ENCODE results near the gene MMP24OS. TPM values are rescaled to one million over a fixed set of nuclear protein-coding genes. Genes with fewer than 3 reads are reported as not detected.

Gene MMP24OS
- total and polyA plus RNA-seq, 2 of the 4 experiments (the other 2 are of a cell fraction), result 5.9 to 64.9 TPM

DNA sequence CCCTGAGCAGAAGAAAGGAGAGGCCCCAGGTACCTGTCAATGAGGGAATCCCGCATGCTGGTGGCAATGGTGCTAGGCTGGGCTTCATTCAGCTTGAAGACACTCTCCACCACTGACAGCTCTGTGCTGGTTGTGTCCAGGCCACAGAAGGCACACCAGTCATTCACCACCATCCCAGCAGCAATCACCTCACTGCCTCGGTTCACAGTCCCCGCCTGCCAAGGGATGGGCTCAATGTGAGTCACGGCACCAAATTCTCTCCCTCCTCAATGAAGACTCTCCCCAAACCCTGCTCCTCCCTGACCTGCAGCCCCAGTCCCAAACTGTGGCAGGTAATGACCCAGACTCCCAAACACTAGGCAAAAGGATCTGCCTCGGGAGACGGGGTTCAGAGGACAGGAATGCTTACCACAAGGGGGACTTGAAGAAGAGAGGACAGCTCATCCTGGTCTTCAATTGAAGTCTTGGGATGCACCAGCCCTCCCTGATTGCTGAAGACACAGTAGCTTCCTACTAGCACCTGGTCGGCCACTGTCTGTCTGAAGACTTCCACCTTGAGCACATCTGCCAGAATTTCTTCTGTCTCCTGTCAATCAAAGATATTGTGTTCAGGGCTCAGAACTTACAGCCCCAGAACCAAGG lies 1.7 kb upstream of the MMP24OS start:
- Histone ChIP-seq H3K9me1 (ENCODE audit: insufficient read depth, low read length) (0 out of 2 replicates have a peak, but pooled peaks cover 6% of the 10 kb centered on the region), H3K56ac (ENCODE audit: extremely low read depth, insufficient read depth, low read length) (no peak overlapping the region), H4K5ac (ENCODE audit: low read depth, low read length) (no peak overlapping the region), H3K27me3 (ENCODE audit: control insufficient read depth, insufficient read depth, low read length) (no peaks in the 10 kb centered on the region), H3K9ac (ENCODE audit: low read depth, low read length) (no peak overlapping the region), H3K9me3 (ENCODE audit: control insufficient read depth, insufficient read depth, low read length) (no peaks in the 10 kb centered on the region), H2BK20ac (ENCODE audit: low read depth, low read length) (no peak overlapping the region), H2AK5ac (ENCODE audit: low read depth, low read length) (no peak overlapping the region), H2AK9ac (replicated peaks; ENCODE audit: low read depth, low read length, poor library complexity) (no peak overlapping the region), H2AFZ (replicated peaks; ENCODE audit: low read length, poor library complexity) (no peak overlapping the region), H2BK5ac (ENCODE audit: low read depth, low read length, poor library complexity, severe bottlenecking) (no peak overlapping the region), H3K4ac (ENCODE audit: low read depth, low read length) (no peak overlapping the region), H3K27ac (ENCODE audit: insufficient read depth, low read length) (no peak overlapping the region), H3K23ac (ENCODE audit: low read depth, low read length) (no peak overlapping the region), H2BK15ac (ENCODE audit: low read depth, low read length) (no peak overlapping the region), H3K18ac (ENCODE audit: low read depth, low read length) (no peak overlapping the region), H3K4me3 (ENCODE audit: insufficient read depth, low read depth, low read length) (no peak overlapping the region), H4K20me1 (ENCODE audit: insufficient read depth, low read length) (peaks cover 4% of the 10 kb centered on the region), H3K79me1 (ENCODE audit: low read depth in 1 of 2, low read length in 2 of 2) (peaks cover 30 to 83% of the 10 kb centered on the region in 2 experiments), H3K36me3 (ENCODE audit: control insufficient read depth, insufficient read depth, low read length) (peaks cover 42% of the 10 kb centered on the region), H4K8ac (ENCODE audit: low read depth in 2 of 2, low read length in 2 of 2) (no peak overlapping the region), H2BK120ac (ENCODE audit: low read depth, low read length) (no peak overlapping the region), H3K4me1 (ENCODE audit: control insufficient read depth, insufficient read depth, low read length) (peaks cover 10% of the 10 kb centered on the region), H3K14ac (replicated peaks; ENCODE audit: low read depth, low read length) (no peak overlapping the region), H3K4me2 (ENCODE audit: low read depth, low read length) (no peak overlapping the region), H4K91ac (ENCODE audit: insufficient read depth, low read depth, low read length) (no peak overlapping the region)
- in situ Hi-C loops (cut with MboI; ENCODE audit: low sequenced_read_pairs), result no loop called here
- ATAC-seq (ENCODE audit: low read depth), result no peak
- CTCF ChIA-PET, result no interaction called here
- WGBS, 2 experiments (ENCODE audit: extremely low coverage in 2 of 2, insufficient read length in 1 of 2), result 85% methylated on average over 4 of the region's 7 CpGs; no CpG with 5 or more reads in 1 of the 2 experiments
- intact Hi-C loops (cut with micrococcal nuclease), result loop anchor here (10.0 kb wide), 2 partner anchors 155 to 405 kb away; partner anchors contain the start of genes ACSS2, GDF5 and GGT7
- POLR2A ChIA-PET (ENCODE audit: unreplicated experiment), result no interaction called here
- BruUV-seq (replicated peaks), result no TSS peak
- no peak for TF ChIP-seq RAD21 (IDR thresholded peaks at IDR 0.05; ENCODE audit: low read length)
- TF ChIP-seq POLR2A (IDR thresholded peaks at IDR 0.05; ENCODE audit: low read depth, low read length), result no peak
- no peak for TF ChIP-seq FOS (IDR thresholded peaks at IDR 0.05; ENCODE audit: low read depth, low read length)
- no peak for TF ChIP-seq BHLHE40 (IDR thresholded peaks at IDR 0.05; ENCODE audit: low read depth, low read length)
- no peak for TF ChIP-seq USF2 (IDR thresholded peaks at IDR 0.05; ENCODE audit: low read depth, low read length)
- TF ChIP-seq, protein P1, sequence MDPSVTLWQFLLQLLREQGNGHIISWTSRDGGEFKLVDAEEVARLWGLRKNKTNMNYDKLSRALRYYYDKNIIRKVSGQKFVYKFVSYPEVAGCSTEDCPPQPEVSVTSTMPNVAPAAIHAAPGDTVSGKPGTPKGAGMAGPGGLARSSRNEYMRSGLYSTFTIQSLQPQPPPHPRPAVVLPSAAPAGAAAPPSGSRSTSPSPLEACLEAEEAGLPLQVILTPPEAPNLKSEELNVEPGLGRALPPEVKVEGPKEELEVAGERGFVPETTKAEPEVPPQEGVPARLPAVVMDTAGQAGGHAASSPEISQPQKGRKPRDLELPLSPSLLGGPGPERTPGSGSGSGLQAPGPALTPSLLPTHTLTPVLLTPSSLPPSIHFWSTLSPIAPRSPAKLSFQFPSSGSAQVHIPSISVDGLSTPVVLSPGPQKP (IDR thresholded peaks at IDR 0.05; ENCODE audit: borderline replicate concordance, low read depth, low read length), result no peak
- TF ChIP-seq MXI1 (IDR thresholded peaks at IDR 0.05; ENCODE audit: borderline replicate concordance, low read depth, low read length), result no peak
- TF ChIP-seq MAZ (IDR thresholded peaks at IDR 0.05; ENCODE audit: borderline replicate concordance, low read depth, low read length), result no peak
- no peak for TF ChIP-seq CTCF (conservative IDR thresholded peaks at IDR 0.05; ENCODE audit: low read depth, low read length)
- TF ChIP-seq NFE2L2 (IDR thresholded peaks at IDR 0.05; ENCODE audit: low read depth, low read length), result no peak
- no peak for TF ChIP-seq CHD1 (IDR thresholded peaks at IDR 0.05; ENCODE audit: low read depth, low read length)
- no peak for TF ChIP-seq CEBPB (IDR thresholded peaks at IDR 0.05; ENCODE audit: low read depth, low read length)
- TF ChIP-seq MAFK (IDR thresholded peaks at IDR 0.05; ENCODE audit: low read depth, low read length), result no peak
- TF ChIP-seq RCOR1 (IDR thresholded peaks at IDR 0.05; ENCODE audit: insufficient replicate concordance, low read length), result no peak
- TF ChIP-seq SMC3 (IDR thresholded peaks at IDR 0.05; ENCODE audit: low read depth, low read length), result no peak
- no peak for TF ChIP-seq RFX5 (IDR thresholded peaks at IDR 0.05; ENCODE audit: low read depth, low read length)
- dilution Hi-C loops (cut with HindIII; ENCODE audit: low sequenced_read_pairs, unreplicated experiment), result no loop called here
- DNase-seq, result no peak
